ENCODE results near the gene ZDHHC24.

DNA sequence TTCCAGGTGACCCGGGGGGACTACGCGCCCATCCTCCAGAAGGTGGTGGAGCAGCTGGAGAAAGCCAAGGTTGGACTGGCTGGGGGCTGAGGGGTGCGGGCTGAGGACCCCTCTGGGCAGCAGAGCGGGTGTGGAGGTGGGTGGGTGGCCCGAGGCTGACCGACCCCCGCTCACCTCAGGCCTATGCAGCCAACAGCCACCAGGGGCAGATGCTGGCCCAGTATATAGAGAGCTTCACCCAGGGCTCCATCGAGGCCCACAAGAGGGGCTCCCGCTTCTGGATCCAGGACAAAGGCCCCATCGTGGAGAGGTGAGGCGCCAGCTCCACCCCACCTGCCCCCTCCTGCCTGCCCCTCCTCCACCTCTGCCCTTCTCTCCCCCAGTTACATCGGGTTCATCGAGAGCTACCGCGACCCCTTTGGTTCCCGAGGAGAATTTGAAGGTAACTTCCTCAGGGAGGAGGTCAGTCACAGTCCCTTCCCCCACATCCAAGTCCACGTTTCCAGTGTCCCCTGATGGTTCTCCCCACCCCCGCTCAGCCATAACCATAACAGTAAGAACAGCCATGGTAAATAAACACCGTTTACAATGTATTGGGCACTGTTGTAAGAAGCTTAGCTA lies 54.4 kb downstream of the ZDHHC24 start:
- TF ChIP-seq, protein P1, sequence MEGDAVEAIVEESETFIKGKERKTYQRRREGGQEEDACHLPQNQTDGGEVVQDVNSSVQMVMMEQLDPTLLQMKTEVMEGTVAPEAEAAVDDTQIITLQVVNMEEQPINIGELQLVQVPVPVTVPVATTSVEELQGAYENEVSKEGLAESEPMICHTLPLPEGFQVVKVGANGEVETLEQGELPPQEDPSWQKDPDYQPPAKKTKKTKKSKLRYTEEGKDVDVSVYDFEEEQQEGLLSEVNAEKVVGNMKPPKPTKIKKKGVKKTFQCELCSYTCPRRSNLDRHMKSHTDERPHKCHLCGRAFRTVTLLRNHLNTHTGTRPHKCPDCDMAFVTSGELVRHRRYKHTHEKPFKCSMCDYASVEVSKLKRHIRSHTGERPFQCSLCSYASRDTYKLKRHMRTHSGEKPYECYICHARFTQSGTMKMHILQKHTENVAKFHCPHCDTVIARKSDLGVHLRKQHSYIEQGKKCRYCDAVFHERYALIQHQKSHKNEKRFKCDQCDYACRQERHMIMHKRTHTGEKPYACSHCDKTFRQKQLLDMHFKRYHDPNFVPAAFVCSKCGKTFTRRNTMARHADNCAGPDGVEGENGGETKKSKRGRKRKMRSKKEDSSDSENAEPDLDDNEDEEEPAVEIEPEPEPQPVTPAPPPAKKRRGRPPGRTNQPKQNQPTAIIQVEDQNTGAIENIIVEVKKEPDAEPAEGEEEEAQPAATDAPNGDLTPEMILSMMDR (conservative IDR thresholded peaks at IDR 0.05 in 1 of 2, IDR thresholded peaks at IDR 0.05 in 1 of 2; ENCODE audit: low read depth in 1 of 2, low read length in 2 of 2) = peak in 1 of 2 donors; percentile 37
- no peak for TF ChIP-seq EZH2 (IDR thresholded peaks at IDR 0.05; ENCODE audit: low read length, missing control alignments)

All from fibroblast of lung (primary cell).